GM12878 (cell line): ENCODE data around the gene ANAPC2. TPM values are rescaled to one million over a fixed set of nuclear protein-coding genes. Genes with fewer than 3 reads are reported as not detected.

Experiments used
- ATAC-seq: fragments of 200-7000 bp; cut with Tn5 transposase; 3 replicates; pipeline ENCODE4 v1.9.1; 2020; ENCODE audit warnings: mild to moderate bottlenecking, moderate library complexity
- BruUV-seq: library from RNA; stranded (reverse); fragments of 400-500 nt; replicated peaks from 2 replicates; lab custom pipeline; 2021; lab: Mats Ljungman, UMichigan
- CTCF ChIA-PET: fragments of 300-600 bp; sonication (Branson Sonifier 250); formaldehyde crosslinking; extraction: SDS; loops from one replicate; lab custom pipeline; 2021; ENCODE audit warnings: inconsistent platforms; lab: Yijun Ruan, JAX
- POLR2A ChIA-PET: fragments of 350-600 bp; formaldehyde crosslinking; extraction: SDS; loops from one replicate; lab custom pipeline; 2021; ENCODE audit warnings: inconsistent platforms; lab: Charles Lee
- RAD21 ChIA-PET: fragments of 300-600 bp; sonication (Branson Sonifier 250); formaldehyde crosslinking; loops from one replicate; lab custom pipeline; 2023; ENCODE audit warnings: antibody characterized with exemption; ENCODE audit not compliant: unreplicated experiment; lab: Charles Lee
- SMC1A ChIA-PET: fragments of 300-600 bp; sonication (Branson Sonifier 250); formaldehyde crosslinking; loops from one replicate; lab custom pipeline; 2023; ENCODE audit not compliant: unreplicated experiment, uncharacterized antibody; lab: Charles Lee
- DNase-seq: peaks from one replicate; pipeline ENCODE4 v3.0.0-alpha.2; 2011; ENCODE audit warnings: low read depth, low spot score
- FAIRE-seq: peaks from 3 replicates; lab custom pipeline; 2011; peaks lifted over from hg19 to GRCh38; lab: Jason Lieb, UNC
- H2AFZ ChIP-seq: 2 replicates; pipeline ENCODE4 v1.6.0; 2011; ENCODE audit warnings: low read depth, low read length, control low read depth; ENCODE audit not compliant: control insufficient read depth
- H3K27ac ChIP-seq: 2 replicates; pipeline ENCODE4 v1.5.1; 2011; ENCODE audit warnings: control low read depth; ENCODE audit not compliant: control insufficient read depth, insufficient read depth
- H3K27me3 ChIP-seq, 2 experiments: replicated peaks in 1 of 2; 2 replicates each; pipeline versions ENCODE4 v1.6.0 to v1.6.1; 2011; ENCODE audit warnings: low read length in 1 of 2; ENCODE audit not compliant: control insufficient read depth in 2 of 2, insufficient read depth in 2 of 2
- H3K36me3 ChIP-seq, 2 experiments: 2 replicates each; pipeline ENCODE4 v1.5.1; 2011; ENCODE audit warnings: low read length in 1 of 2; ENCODE audit not compliant: control insufficient read depth in 2 of 2, insufficient read depth in 2 of 2
- H3K4me1 ChIP-seq: 2 replicates; pipeline ENCODE4 v1.6.1; 2011; ENCODE audit warnings: mild to moderate bottlenecking, low read length, moderate library complexity, mixed read lengths; ENCODE audit not compliant: control insufficient read depth, insufficient read depth
- H3K4me2 ChIP-seq: 2 replicates; pipeline ENCODE4 v1.6.0; 2011; ENCODE audit warnings: control low read depth; ENCODE audit not compliant: control insufficient read depth, insufficient read depth
- H3K4me3 ChIP-seq: fragments of 200-600 bp; sonication (generic); 2 replicates; pipeline ENCODE4 v1.5.1; 2016
- H3K79me2 ChIP-seq: 2 replicates; pipeline ENCODE4 v1.6.0; 2011; ENCODE audit warnings: low read length; ENCODE audit not compliant: control insufficient read depth, insufficient read depth
- H3K9ac ChIP-seq: 2 replicates; pipeline ENCODE4 v1.8.0; 2011; ENCODE audit warnings: low read length, control low read depth, mixed read lengths; ENCODE audit not compliant: control insufficient read depth, insufficient read depth
- H3K9me3 ChIP-seq: replicated peaks from 3 replicates; pipeline ENCODE4 v1.5.1; 2011; ENCODE audit warnings: mild to moderate bottlenecking, low read length; ENCODE audit not compliant: control insufficient read depth, insufficient read depth
- H4K20me1 ChIP-seq: 2 replicates; pipeline ENCODE4 v1.6.0; 2011; ENCODE audit not compliant: control insufficient read depth, insufficient read depth
- BCLAF1 ChIP-seq: fragments of 450-650 bp; IDR thresholded peaks from 2 replicates; pipeline ENCODE4 v1.6.1; 2017; ENCODE audit warnings: antibody characterized with exemption, mild to moderate bottlenecking, moderate library complexity
- IRF4 ChIP-seq: IDR thresholded peaks from 2 replicates; pipeline ENCODE4 v1.6.1; 2011; ENCODE audit warnings: low read depth, low read length
- MTA2 ChIP-seq: fragments of 450-650 bp; IDR thresholded peaks from 2 replicates; pipeline ENCODE4 v1.6.1; 2016; ENCODE audit warnings: low read depth, mild to moderate bottlenecking, moderate library complexity
- RAD21 ChIP-seq: IDR thresholded peaks from 2 replicates; pipeline ENCODE4 v1.6.1; 2011; ENCODE audit warnings: mild to moderate bottlenecking, low read depth, low read length, moderate library complexity; ENCODE audit not compliant: insufficient read depth
- RFX5 ChIP-seq: IDR thresholded peaks from 2 replicates; pipeline ENCODE4 v1.6.1; 2011; ENCODE audit warnings: low read depth, low read length, improper control_type of control experiment
- whole genome bisulfite sequencing: methylation state at CpG from one replicate; pipeline ENCODE4 v1.1.6; 2016; ENCODE audit warnings: low lambda C conversion rate; ENCODE audit not compliant: insufficient replicate concordance, insufficient coverage; ENCODE audit errors: missing lambda C conversion rate; 5-methylcytosine and 5-hydroxymethylcytosine counted together
- in situ Hi-C: fragments of 300-500 bp; cut with MboI; formaldehyde crosslinking; loops from 9 replicates; pipeline ENCODE4 v1.14.3; 2018; ENCODE audit warnings: mixed read lengths
- intact Hi-C: fragments of 100-400 bp; cut with micrococcal nuclease; formaldehyde crosslinking; loops from one replicate; pipeline ENCODE4 v1.14.2; 2022; ENCODE audit not compliant: unreplicated experiment
- polyA plus RNA-seq, 11 experiments: library from polyadenylated mRNA; depleted of rRNA in 4 of 11; unstranded in 6 of 11; stranded (reverse) in 5 of 11; fragments of >200 nt; fragmentation: Nextera tagmentation in 4 of 11; fragmentation: Illumina TruSeq in 1 of 11; extraction: Ambion mirVana in 4 of 11; extraction: Trizol in 1 of 11; gene quantifications; 1 replicate in 1 of 11; 2 replicates in 10 of 11; pipeline versions ENCODE4 v1.2.1 to v1.2.3, GENCODE V29; 2011 to 2016; ENCODE audit warnings: inconsistent platforms in 2 of 11, missing spikeins in 2 of 11, low read depth in 1 of 11
- total RNA-seq, 4 experiments: library from RNA; depleted of rRNA in 3 of 4; stranded (reverse); fragments of >200 nt in 3 of 4; fragmentation: Illumina TruSeq in 1 of 4; extraction: Trizol in 1 of 4; gene quantifications; 2 replicates each; pipeline versions ENCODE4 v1.2.1 to v1.2.3, GENCODE V29; 2013 to 2021

ANAPC2 gene
- total and polyA plus RNA-seq, 10 of the 15 experiments (the other 5 are each of a cell fraction or from before 2014, with no cell fraction given) = 0.03 to 65.2 (median 20.5) TPM

DNA sequence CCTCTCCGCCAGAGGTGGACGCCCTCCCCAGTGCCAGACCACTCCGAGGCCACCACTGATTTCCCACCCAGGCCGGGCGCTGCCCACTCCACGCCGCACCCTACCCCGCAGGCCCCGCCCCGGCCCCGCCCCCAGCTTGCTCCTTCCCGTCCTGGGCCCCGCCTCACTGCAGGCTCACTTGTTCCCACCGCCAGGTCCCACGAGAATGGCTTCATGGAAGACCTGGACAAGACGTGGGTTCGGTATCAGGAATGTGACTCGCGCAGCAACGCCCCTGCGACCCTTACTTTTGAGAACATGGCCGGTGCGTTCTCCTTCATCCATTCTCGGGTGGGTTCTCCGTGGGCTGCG, 25.0 kb downstream of the ANAPC2 start:
- POLR2A ChIA-PET = no interaction called here
- no peak for FAIRE-seq
- no peak overlapping the region for H3K9ac ChIP-seq
- BruUV-seq = no TSS peak
- H3K4me2 ChIP-seq = no peak overlapping the region
- H3K4me1 ChIP-seq = peaks cover 18% of the 10 kb centered on the region
- intact Hi-C loops = no loop called here
- H2AFZ ChIP-seq = no peak overlapping the region
- H3K27ac ChIP-seq = no peak overlapping the region
- H3K36me3 ChIP-seq = no peaks in the 10 kb centered on the region
- H3K79me2 ChIP-seq = no peaks in the 10 kb centered on the region
- no peak overlapping the region for H3K4me3 ChIP-seq
- TF ChIP-seq BCLAF1 (no peak), IRF4 (no peak), MTA2 (no peak), RFX5 (no peak), RAD21 (no peak)
- TF ChIP-seq, all 136 proteins: peak for 0
- ATAC-seq = no peak
- H4K20me1 ChIP-seq = no peaks in the 10 kb centered on the region
- no peak for DNase-seq
- H3K9me3 ChIP-seq = no peaks in the 10 kb centered on the region; the same call in 2 of the 3 replicates
- ChIA-PET CTCF (no interaction called here), RAD21 (interaction anchor here (0.8 kb wide), 1 partner anchor 13 kb away, joined by 3 read pairs; no protein-coding TSS in a partner anchor), SMC1A (no interaction called here)
- in situ Hi-C loops = no loop called here
- peaks cover 0 to 2% of the 10 kb centered on the region in 2 experiments; a peak in 1 of 4 replicates for H3K27me3 ChIP-seq
- 69% methylated on average over 26 of the region's 26 CpGs for whole genome bisulfite sequencing
